Stimulated activated CD4-positive, alpha-beta T cell treated with anti-CD3 and anti-CD28 coated beads, Interleukin-1b, Interleukin-23, amount 100 ng/mL, for 4 hours (primary cell): ENCODE data around the gene ORAI2.
"Not testable (repeated sequence)": the region's sequence is repeated elsewhere in the genome, so short reads cannot be mapped to it uniquely, and the experiment has no call there.

ENCODE experiments used
- DNase-seq, 2 donors: peaks; one replicate each; pipeline ENCODE4 v3.0.0-alpha.2; 2020; ENCODE audit warnings: low read depth in 2 of 2

ORAI2 gene

GRCh38 chr7:102497308-102497707 is 63.9 kb downstream of the ORAI2 start:
- DNase-seq, result not testable (repeated sequence)

GRCh38 chr7:102498321-102498720 is 64.9 kb downstream of the ORAI2 start:
- DNase-seq, result not testable (repeated sequence)

- not testable (repeated sequence) for DNase-seq
Measured at GRCh38 chr7:102503141-102503540, 69.8 kb downstream of the ORAI2 start.

GRCh38 chr7:102505298-102506185 is 72.2 kb downstream of the ORAI2 start:
- not testable (repeated sequence) for DNase-seq
